T1000 (cell line): ENCODE results near the gene OAF.
A peak's percentile ranks its signal among the peaks of the same experiment; 100 is the strongest.
"Not testable (repeated sequence)": the region's sequence is repeated elsewhere in the genome, so short reads cannot be mapped to it uniquely, and the experiment has no call there.

ENCODE experiments used
- DNase-seq: peaks from one replicate; lab custom pipeline; 2025; ENCODE audit warnings: mixed read lengths; lab: John Stamatoyannopoulos, UW

Gene OAF

DNA sequence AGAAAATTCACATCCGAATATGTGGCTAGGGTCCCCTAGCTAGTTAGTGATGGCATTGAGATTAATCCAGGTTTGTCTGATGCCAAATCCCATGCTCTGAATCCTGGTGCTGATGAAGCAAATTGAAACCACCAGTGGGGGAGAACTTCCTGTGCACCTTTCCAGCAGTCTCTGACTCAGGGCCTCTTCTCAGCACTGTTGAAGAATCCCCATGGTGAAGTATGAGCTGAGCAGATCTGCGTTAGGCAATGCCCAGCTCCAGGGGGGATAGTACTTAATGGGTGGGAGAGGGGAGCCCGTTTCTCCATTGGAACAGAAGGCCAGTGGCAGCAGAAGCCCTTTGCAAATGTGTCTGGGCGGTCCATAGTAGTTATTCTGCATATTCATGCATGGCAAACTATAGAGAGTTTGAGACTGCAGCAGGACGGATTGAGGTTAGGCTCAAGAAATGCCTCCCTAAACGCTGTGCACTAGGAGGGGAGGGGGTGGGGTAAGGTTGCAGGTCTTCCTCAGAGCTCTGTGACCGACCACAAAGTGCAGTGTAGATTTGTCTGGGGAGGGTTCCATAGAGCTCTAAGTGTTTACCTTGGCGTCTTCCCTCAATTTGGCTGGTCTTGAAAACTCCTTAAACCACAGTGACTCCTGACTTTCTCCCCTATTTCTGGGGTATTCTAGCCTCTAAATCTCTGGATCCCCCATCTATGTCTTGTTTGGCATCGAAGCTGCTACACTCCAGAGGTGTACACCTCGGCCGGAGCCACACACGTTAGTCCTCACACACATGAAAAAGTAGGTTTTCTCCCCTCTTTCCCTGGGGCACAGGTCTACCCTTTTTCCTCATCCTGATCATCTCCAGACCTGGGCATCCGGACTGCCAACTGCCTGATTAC, 33.9 kb downstream of the OAF start:
- no peak for DNase-seq

DNA sequence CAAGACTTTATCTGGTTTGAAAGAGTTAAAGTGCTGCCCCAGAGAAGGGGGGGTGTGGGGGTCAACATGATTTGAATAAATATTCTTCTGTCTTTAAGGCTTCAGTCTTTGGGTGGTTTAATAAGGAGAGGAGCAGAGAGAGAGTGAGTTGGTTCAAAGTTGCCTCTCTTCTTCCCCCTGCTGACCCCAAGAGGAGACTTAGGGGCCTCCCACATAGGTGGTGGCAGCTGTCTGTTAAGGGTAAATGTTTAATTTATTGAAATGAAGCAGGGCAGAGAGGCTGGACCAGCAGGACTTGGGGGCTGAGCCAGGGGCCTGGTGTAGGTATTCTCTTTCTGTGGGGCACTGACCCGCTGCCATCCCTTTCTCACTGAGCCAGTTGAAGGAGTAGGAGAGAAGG, 34.6 kb downstream of the OAF start:
- no peak for DNase-seq

DNA sequence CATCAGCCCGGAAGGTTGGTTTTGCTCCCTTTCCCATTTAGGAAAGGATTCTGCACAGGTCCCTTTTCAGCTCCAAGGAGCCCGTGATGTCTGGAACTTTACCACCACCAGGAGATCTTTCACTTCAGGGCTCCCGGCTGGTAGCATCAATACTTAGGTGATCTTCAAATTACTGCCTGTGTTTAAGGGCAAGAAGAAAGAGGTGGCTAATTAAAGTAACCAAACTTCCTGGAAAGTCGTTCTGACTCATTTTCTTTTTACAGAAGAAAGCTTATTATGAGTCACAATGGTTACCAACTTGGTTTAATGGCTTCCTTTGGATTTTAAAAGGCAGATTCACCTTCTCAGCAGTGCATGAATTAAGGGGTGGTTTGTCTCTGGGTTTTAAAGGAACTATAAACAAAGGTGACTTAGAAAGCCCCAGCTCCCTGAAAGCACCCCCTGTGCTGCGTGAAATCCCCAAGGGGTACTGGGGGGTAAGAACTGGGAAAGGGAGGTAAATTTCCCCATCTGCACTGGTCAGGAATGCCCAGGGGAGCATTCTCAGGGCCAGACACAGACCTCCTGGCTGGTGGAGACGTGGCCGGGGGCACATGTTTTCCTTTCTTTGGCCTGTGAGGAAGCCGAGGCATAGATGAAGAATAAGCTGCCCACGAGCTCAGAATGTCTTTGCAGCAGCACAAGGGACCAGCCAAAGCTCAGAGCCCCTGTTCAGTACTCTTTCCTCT, 37.9 kb downstream of the OAF start:
- peak; percentile 4 for DNase-seq

DNA sequence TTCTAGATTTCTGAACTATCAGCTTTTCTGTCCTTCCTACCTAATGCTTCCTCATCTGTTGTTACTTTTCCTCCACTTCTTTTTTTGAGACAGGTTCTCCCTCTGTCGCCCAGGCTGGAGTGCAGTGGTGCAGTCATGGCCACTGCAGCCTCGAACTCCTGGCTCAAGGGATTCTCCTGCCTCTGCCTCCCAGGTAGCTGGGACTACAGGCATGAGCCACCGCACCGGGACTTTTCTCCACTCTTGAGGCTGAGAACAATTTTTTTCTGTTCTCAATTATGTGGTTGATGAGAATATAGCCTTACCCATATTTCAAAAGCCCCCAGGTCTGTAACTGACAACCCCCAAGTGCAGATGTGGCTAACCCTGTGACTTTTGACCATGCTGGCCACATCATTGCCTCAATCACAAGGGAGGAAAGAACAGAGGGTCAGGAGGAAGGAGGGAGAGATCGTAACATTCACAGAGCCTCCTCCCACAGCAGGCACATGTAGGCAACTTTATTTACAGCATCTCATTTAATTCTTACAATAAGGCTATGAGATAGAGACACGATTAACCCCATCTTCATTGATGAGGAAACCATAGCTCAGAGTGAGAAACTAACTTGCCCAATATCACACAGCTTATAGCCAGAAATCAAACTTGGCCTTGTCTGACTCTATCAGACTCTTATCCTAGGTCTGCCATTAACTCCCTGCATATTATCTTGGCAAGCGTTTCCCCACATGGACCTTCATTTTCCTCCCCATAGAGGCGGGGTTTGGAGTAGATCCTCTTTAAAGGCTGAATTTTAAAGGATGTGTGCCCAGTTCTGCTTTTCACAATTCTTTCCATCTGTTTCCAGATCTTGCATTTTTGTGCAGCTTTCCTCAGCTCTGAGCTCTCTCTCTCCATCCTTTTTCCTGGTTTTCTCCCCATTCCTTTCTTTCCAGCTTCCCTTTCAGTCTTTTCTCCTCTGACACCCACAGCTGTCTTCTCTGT, 38.7 kb downstream of the OAF start:
- no peak for DNase-seq

DNA sequence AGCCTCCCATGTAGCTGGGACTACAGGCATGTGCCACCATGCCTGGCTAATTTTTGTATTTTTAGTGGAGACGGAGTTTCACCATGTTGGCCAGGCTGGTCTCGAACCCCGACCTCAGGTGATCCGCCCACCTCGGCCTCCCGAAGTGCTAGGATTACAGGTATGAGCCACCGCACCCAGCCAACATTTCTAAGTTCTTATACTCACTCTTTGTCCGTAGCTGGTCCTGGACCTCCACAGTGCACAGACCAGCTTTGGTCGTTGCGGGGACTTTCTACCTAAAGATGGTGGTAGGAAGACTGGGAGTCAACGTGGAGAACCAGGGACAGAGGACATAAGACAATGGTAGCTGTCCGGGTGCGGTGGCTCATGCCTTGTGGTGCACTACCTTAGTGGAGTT, 42.5 kb downstream of the OAF start:
- DNase-seq = not testable (repeated sequence)

DNA sequence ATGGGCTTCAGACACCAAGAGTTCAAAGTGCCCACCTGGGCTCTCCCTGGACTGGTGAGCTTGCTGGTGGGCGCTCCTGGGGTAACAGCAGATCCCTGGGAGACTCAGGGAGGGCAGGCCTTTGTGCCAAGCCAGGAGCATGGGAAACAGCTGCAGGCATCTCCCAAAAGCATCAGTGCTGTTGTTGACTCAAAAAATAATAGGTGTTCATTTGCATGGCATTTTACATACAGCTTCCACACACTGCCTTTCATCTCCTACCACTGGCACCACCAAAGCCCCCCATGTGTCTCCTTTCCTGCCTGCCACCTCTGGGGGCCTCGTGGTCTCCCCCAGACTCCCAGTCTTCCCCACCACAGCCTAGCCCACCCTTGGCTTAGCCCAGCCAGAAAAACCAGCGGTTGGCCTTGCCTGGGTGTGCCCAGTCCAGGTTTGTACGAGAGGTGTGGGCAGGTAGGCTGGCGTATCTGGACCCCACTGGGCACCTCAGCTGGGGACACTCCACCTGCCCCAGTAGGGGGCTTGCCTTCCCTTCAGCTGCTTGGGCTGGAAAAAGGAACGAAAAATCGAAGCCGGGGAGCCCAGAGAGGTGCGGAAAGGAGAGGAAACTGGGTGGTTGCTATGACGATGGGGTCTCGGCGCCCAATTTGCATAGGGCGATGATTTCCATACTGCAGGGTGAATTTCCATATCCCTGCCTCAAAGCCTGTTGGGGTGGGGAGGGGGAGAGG, 44.1 kb downstream of the OAF start:
- no peak for DNase-seq

DNA sequence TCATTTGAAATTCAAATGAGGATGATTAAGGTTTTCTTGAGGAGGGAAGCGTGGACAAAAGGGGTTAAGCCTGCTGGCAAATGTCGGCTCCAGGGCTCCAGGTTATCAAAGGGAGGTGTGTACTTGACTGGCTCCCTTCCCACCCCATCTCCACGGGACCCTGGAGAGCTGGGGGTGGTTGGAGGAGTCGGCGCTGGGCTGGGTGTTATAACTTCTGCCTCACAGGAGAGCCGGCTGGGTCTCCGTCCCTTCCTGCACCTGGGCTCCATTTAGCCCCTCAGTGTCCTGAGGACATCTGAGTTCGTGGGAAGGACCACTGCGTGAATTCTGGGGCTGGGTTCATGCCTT, 44.7 kb downstream of the OAF start:
- DNase-seq = no peak

DNA sequence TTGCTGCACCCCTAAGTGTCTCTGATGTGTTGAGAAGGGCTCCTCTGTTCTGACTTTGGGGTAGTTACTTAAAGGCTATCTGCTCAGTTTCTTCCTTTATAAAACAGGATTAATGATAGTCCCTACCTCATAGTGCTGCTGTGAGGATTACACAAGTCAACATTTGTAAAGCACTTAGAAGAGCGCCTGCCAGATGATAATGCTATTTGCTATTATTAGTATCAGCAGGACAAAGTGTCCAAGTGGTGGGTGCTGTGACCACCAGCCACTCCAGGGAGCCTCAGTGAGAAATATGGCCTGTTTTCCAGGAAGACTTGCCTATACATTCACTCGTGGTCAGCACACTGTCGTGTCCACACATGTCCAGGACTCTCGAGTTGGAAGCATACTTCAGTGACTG, 45.3 kb downstream of the OAF start:
- no peak for DNase-seq

DNA sequence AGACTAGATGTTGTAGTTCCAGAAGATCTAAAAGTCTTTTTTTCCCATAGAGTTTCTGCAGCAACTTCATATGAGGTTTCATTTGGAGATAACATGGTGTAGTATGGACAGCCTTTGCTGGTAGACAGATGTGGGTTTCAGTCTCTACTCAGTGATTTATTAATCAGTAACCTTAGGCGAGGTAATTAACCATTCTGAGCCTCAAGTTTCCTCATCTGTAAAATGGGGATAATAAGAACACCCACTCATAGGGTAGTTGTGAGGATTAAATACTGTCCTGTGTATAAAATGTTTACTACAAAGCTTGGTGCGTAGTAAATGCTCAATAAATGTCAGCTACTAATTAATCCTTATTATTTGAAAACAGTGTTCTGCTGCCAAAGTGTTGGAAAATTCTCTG, 45.9 kb downstream of the OAF start:
- DNase-seq = no peak

DNA sequence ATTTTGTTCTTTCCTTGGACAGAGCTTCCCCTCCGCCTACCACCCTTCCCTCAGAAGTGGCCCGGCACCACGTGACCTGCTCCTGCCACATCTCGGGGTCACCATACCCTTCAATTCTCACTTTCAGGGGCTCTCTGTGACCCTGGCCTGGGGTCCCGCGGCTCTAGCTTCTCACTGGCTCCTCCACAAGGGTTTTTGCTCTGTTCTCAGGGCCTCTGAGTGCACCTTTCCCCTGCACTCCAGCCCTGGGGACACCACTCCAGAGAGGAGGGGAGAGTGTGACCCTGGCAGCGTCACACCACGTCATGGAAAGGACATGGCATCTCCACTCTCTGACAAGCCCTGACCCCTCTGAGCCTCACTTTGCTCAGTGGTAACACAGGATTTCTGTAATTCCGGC, 46.5 kb downstream of the OAF start:
- no peak for DNase-seq

DNA sequence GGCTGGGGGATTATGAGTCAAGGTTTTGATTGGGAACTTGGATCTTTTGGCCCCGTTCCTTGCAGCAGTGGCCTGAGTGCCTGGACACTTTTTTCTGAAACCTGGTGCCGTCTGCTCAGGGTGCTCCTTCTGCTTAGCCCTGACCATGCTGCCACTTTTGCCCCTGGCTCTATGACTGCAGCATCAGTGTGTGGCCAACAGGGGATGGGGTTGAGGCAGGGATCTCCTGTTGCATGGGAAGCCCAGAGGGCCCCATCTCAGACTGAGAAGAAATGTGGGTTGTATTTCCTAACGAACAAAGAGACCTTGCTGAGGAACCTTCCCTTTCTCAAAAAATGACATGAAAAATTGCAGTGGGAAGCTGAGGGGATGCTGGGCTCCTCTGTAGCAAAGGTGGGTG, 47.8 kb downstream of the OAF start:
- DNase-seq = no peak

DNA sequence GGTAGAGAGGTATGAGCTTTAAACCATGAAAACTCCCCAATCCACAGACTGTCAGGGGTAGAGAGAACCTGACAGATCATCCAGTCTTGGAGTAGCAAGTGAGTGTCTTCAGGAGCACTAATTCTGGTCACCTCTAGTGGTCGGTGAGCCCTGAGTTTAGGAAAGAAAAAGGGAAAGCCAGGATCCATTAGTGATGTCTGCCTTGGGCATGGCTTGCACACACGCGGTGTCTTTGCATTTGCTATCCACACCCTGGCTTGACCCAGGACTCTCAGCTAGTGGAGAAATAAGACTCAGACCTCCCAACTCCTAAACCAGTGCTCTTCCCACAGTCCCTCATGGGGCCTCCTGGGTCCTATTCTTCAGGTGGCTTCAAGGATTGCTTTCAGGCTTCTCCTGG, 48.4 kb downstream of the OAF start:
- DNase-seq = no peak

DNA sequence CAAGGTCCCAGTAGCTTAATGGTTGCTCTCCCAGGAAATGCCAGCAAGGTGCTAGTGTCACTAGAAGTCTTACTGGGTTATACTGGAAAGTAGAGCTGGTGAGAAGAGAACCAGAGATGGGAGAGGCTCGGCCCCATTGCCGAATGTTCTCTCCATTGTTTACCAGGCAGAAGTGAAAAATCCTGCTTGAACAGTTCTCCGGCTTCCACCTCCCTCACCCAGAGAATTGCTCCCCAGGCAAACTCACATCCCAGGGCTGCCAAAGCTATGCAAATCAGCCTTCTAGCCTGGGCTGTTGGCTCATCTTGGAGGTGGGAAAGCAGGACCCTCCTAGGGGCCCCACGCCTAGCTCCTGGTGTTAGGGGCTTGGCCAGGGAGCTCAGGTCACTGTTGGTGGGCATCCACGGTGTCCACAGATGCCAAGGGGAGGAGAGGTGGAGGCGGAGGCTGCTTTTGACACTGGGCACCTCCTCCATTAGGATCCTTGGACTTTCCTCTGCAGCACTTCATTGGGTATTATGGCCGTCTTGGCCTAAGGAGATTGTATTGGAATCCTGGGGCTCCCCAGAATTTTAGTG, 49.2 kb downstream of the OAF start:
- DNase-seq = no peak

DNA sequence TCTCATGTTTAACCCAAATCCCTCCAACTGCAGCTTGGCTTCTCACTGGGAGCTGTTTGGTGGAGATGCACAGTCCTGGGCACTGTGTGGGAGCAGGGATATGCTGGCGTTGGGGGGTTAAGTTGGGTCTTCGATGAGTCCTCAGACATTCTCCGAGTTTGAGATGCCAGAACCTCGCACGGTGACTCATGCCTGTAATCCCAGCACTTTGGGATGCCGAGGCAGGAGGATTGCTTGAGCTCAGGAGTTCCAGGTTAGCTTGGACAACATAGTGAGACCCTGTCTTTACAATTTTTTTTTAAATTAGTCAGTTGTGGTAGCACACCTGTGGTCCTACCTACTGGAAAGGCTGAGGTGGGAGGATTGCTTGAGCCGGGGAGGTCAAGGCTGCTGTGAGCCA, 49.8 kb downstream of the OAF start:
- no peak for DNase-seq

DNA sequence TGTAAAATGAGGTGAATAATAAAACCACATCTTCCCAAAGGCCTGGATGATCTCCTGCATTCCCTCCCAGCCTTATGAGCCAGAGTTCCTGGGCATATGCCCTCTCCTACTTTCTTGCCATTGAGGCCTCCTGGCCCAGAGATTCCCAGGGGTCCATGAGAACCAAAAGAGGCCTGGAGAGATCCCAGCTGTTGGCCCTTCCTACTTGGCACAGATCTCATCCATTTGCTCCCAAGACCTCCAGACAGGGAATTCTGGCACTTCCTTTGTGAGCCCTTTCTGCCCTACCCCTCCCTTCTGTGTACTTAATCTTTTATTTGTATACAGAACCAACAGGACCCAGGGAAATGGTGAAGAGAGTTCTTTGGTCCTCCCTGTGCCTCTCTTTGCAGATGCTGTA, 50.5 kb downstream of the OAF start:
- no peak for DNase-seq

DNA sequence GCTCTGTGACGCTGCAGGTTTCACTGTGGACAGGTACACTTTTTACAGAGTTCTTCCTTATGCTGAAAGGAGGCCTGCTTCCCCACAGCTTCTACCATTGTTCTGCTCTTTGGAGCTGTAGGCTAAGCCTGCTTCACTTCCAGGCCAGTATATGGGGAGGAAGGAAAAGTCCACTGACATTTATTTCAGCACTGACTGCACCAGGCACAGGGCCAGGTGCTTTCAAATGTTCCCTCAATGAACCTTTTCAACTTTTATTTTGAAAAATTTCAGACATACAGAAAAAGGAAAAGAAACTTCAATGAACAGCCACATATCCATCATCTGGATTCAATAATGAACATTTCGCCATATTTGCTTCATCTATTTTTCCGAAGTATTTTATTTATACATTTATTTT, 51.1 kb downstream of the OAF start:
- peak; percentile 1 for DNase-seq

DNA sequence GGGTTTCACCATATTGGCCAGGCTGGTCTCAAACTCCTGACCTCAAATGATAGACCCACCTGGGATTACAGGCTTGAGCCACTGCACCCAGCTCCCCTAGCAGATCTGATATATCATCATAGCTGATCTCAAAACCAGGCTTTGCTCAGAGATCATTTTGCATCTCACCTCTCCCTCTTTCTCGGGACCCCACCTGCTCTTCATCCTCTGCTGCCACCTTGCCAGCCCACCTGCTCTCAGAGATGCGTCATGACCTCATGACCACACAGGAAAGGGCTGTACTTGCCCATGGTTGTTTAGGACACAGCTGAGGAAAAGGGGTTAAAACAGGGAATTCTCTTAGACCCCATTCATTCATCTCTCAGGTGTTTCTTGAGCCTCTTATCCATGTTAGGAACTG, 56.5 kb downstream of the OAF start:
- no peak for DNase-seq

DNA sequence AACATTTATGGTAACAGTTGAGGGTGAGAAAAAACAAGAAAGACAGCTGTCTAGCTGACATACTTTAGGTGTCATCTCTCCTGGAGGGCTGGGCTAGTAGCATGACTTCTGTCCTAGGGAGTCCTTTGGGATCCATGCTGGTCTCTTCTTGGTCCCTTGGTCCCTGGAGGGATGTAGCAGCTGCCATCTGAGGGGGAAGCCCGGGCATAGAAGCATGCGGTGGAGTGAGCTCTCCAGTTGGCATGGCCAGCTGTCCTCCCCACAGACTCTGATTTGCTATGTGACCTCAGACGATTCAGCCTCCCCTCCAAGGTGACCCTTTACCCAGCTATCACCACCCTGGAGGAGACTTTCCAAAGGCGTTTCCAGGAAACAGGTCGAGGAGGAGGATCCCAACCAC, 57.9 kb downstream of the OAF start:
- DNase-seq = no peak

DNA sequence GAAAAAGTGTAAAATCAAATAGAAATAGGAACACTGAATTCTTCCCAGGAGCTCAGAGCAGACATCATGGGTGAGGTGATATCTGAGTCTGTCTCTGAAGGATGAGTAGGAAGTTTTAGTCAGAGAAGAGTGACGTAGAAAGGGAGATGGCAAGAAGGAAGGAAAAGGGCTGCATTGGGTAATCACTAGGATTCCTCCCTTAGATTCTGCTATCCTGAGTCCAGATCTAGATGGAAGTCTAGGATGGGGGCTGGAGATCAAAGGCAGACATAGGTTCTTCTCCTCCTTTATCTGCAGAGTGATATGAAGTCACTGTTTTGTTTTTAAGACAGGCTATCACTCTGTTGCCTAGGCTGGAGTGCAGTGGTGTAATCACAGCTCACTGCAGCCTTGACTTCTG, 59.6 kb downstream of the OAF start:
- DNase-seq = no peak

DNA sequence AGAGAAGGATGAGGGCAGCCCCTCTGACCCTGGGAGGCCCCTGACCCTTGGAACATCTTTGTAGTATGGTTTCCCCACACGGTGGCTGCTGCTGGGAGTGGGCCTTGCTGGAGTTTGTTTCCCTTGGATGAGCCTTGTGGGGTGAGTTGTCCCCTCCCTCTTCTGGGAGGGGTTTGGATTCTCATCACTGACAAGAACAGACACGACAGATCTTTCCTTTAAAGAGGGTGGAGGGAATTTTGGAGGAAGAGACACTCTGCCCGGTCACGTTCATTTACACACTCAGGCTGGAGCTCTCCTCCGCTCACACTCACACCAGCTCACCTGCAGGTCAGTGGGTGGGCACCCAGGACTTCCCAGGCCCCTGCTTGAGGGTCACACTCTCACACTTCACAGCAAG, 60.8 kb downstream of the OAF start:
- DNase-seq = no peak

DNA sequence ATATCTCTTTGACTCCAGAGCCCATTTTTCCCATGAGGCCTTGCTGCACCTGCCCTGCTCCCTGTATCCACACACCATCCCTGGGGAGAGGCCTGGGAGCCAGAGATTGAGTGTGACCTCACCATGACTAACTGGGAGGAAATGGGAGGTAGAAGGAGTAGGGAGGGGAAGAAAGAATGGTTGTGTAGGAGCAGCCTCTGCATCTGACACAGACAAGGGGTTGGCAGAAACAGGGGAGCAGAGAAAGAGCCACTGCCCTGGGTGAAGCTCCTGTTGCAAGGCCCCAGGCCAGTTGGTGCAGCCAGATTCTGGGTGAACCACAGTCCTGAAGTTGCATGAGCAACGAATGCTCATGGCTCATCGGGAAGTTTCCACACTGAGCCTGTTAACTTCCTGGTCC, 61.5 kb downstream of the OAF start:
- DNase-seq = peak; percentile 11
